HEK293T (cell line): ENCODE data around the gene JAG1.

Experiments
- CTCF ChIA-PET: fragments of 350-600 bp; formaldehyde crosslinking; extraction: SDS; loops from one replicate; lab custom pipeline; 2021; ENCODE audit warnings: antibody characterized with exemption, inconsistent platforms; lab: Yijun Ruan, JAX
- POLR2A ChIA-PET: fragments of 350-600 bp; formaldehyde crosslinking; extraction: SDS; loops from one replicate; lab custom pipeline; 2020; ENCODE audit warnings: antibody characterized with exemption, inconsistent platforms; lab: Yijun Ruan, JAX
- DNase-seq: peaks from one replicate; pipeline ENCODE4 v3.0.0; 2012; ENCODE audit warnings: mixed read lengths; ENCODE audit errors: extremely low spot score
- ARNT ChIP-seq: fragments of 450-650 bp; IDR thresholded peaks from 2 replicates; pipeline ENCODE4 v1.6.1; 2017; ENCODE audit warnings: mild to moderate bottlenecking
- BHLHE40 ChIP-seq: fragments of 450-650 bp; IDR thresholded peaks from 2 replicates; pipeline ENCODE4 v1.6.1; 2016; ENCODE audit warnings: mild to moderate bottlenecking, moderate library complexity, borderline replicate concordance
- CTBP1 ChIP-seq: fragments of 450-650 bp; IDR thresholded peaks from 2 replicates; pipeline ENCODE4 v1.6.1; 2016; ENCODE audit warnings: borderline replicate concordance
- ELF4 ChIP-seq: fragments of 450-650 bp; IDR thresholded peaks from 2 replicates; pipeline ENCODE4 v1.6.1; 2017; ENCODE audit warnings: antibody characterized with exemption
- FOXA1 ChIP-seq: fragments of 450-650 bp; IDR thresholded peaks from 2 replicates; pipeline ENCODE4 v1.6.1; 2016; ENCODE audit warnings: mild to moderate bottlenecking
- FOXK2 ChIP-seq: fragments of 450-650 bp; IDR thresholded peaks from 2 replicates; pipeline ENCODE4 v1.6.1; 2016; ENCODE audit warnings: mild to moderate bottlenecking
- FOXM1 ChIP-seq: fragments of 450-650 bp; IDR thresholded peaks from 2 replicates; pipeline ENCODE4 v1.6.1; 2017; ENCODE audit warnings: mild to moderate bottlenecking, borderline replicate concordance
- HDGF ChIP-seq: fragments of 450-650 bp; IDR thresholded peaks from 2 replicates; pipeline ENCODE4 v1.6.1; 2017; ENCODE audit warnings: antibody characterized with exemption, borderline replicate concordance
- L3MBTL2 ChIP-seq: fragments of 450-650 bp; conservative IDR thresholded peaks from 2 replicates; pipeline ENCODE4 v1.6.1; 2016; ENCODE audit warnings: mild to moderate bottlenecking
- LEF1 ChIP-seq: fragments of 450-650 bp; IDR thresholded peaks from 2 replicates; pipeline ENCODE4 v1.6.1; 2017; ENCODE audit warnings: mild to moderate bottlenecking, borderline replicate concordance
- NFRKB ChIP-seq: fragments of 450-650 bp; IDR thresholded peaks from 2 replicates; pipeline ENCODE4 v1.6.1; 2016; ENCODE audit warnings: mild to moderate bottlenecking, moderate library complexity
- PKNOX1 ChIP-seq: fragments of 450-650 bp; IDR thresholded peaks from 2 replicates; pipeline ENCODE4 v1.6.1; 2016
- SP1 ChIP-seq: fragments of 450-650 bp; IDR thresholded peaks from 2 replicates; pipeline ENCODE4 v1.6.1; 2017
- SUZ12 ChIP-seq: fragments of 450-650 bp; IDR thresholded peaks from 2 replicates; pipeline ENCODE4 v1.6.1; 2016; ENCODE audit warnings: mild to moderate bottlenecking
- TARDBP ChIP-seq: fragments of 450-650 bp; IDR thresholded peaks from 2 replicates; pipeline ENCODE4 v1.6.1; 2016
- ZNF384 ChIP-seq: fragments of 450-650 bp; IDR thresholded peaks from 2 replicates; pipeline ENCODE4 v1.6.1; 2016

Gene JAG1

GRCh38 chr20:10659651-10660601 is 13.9 kb downstream of the JAG1 start:
- TF ChIP-seq CTBP1: no peak
- no peak for TF ChIP-seq BHLHE40
- no peak for TF ChIP-seq LEF1
- no peak for TF ChIP-seq FOXA1
- TF ChIP-seq L3MBTL2: no peak
- no peak for TF ChIP-seq SUZ12
- no peak for TF ChIP-seq PKNOX1
- TF ChIP-seq SP1: no peak
- TF ChIP-seq FOXK2: no peak
- no peak for TF ChIP-seq FOXM1
- TF ChIP-seq NFRKB: no peak
- TF ChIP-seq HDGF: no peak
- no peak for TF ChIP-seq ELF4
- TF ChIP-seq TARDBP: no peak

GRCh38 chr20:10658876-10659632 is 14.7 kb downstream of the JAG1 start:
- ChIA-PET POLR2A (no interaction called here), CTCF (no interaction called here)
- no peak for DNase-seq
- TF ChIP-seq ZNF384 (peak; percentile 17; the same call in 1 of the 2 replicates), HDGF (no peak)

More at GRCh38 chr20:10659651-10660601, 13.9 kb downstream of the JAG1 start:
- ChIA-PET POLR2A (no interaction called here), CTCF (no interaction called here)
- DNase-seq: no peak

DNA sequence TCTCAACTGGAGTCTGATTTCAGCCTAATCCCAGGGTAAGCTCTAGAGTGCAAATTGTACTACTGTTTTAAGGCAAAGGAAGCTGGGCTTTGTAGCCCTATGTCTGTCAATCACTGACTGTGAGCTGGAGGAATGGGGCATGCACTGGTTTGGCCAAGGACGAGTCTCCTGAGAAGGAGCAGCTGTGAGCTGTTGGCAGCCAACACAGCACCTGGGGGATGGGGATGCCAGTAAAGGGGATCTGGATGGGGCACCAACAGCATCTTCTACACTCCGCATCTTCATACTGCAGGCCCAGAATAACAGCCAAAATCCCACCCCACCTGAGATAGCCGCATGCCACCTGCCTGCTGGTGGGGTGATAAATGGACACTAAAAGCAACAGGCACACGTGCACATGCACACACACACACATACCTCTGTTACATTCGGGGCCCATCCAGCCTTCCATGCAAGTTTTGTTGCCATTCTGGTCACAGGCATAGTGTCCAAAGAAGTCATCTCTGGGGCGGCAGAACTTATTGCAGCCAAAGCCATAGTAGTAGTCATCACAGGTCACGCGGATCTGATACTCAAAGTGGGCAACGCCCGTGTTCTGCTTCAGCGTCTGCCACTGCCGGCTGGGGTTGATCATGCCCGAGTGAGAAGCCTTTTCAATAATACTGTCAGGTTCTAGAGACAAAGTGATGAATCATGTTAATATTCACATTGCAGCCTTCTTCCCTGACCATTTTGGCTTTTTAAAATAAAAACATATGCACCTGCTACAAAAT is 15.6 kb downstream of the JAG1 start:
- ChIA-PET POLR2A (no interaction called here), CTCF (no interaction called here)
- TF ChIP-seq BHLHE40 (no peak), SUZ12 (no peak), LEF1 (no peak), FOXK2 (no peak), PKNOX1 (no peak), NFRKB (no peak), ELF4 (no peak), ZNF384 (no peak), ARNT (no peak), FOXA1 (no peak), TARDBP (no peak), L3MBTL2 (no peak), CTBP1 (no peak), FOXM1 (no peak), SP1 (no peak), HDGF (no peak)
- DNase-seq: no peak

DNA sequence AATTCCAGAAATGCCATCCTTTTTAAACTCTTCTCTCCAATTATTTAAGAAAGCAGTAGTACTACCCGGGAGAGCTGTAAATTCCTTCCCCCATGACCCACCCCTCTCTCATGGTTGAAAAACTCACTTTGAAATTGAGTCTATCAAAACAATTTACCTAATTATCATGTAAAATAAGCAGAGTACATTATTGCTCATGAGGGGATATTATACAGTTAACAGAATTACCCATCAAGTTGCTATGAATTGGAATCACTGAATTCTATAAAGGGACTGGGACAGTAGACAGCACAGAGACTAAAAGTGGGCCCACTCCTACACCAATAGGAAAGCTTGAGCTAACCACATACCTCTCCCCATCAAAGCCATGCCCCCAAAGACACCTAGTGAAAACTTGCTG is 16.3 kb downstream of the JAG1 start:
- TF ChIP-seq NFRKB: no peak
- TF ChIP-seq BHLHE40: no peak
- no peak for TF ChIP-seq TARDBP
- no peak for TF ChIP-seq HDGF
- TF ChIP-seq CTBP1: no peak
- CTCF ChIA-PET: interaction anchor here (0.6 kb wide), 1 partner anchor 387 kb away, joined by 3 read pairs; no protein-coding TSS in a partner anchor
- DNase-seq: no peak
- POLR2A ChIA-PET: no interaction called here

GRCh38 chr20:10655720-10656669 is 17.8 kb downstream of the JAG1 start:
- ChIA-PET POLR2A (no interaction called here), CTCF (no interaction called here)

More at GRCh38 chr20:10655720-10656669, 17.8 kb downstream of the JAG1 start:
- DNase-seq: no peak
- TF ChIP-seq ELF4 (no peak), SUZ12 (no peak), FOXA1 (no peak), NFRKB (no peak), CTBP1 (no peak), FOXK2 (no peak), SP1 (no peak)
